CD4-positive, alpha-beta T cell treated with Interleukin-12 subunit alpha and Interleukin-12 subunit beta, for 1 hour (primary cell): ENCODE results near the gene LDAH.

Experiments
- DNase-seq: peaks from one replicate; pipeline ENCODE4 v3.0.0-alpha.2; 2020

Gene LDAH

GRCh38 chr2:20650877-20651730, 171.8 kb downstream of the LDAH start, which contains the start of gene HS1BP3:
Gene HS1BP3, minus strand, starts transcription at chr2:20651098. Its CDS starts 35 bp downstream, at chr2:20651063.
- DNase-seq, result peak; percentile 93

GRCh38 chr2:20650393-20650876, 172.5 kb downstream of the LDAH start:
- DNase-seq, result peak; percentile 46

- no peak for DNase-seq
Observed at GRCh38 chr2:20649976-20650375, 172.9 kb downstream of the LDAH start.

GRCh38 chr2:20649576-20649975, 173.3 kb downstream of the LDAH start:
- DNase-seq, result no peak

- no peak for DNase-seq
Observed at GRCh38 chr2:20648831-20649230, 174.1 kb downstream of the LDAH start.

- DNase-seq, result no peak
Observed at GRCh38 chr2:20648206-20648605, 174.7 kb downstream of the LDAH start.

- no peak for DNase-seq
Observed at GRCh38 chr2:20647738-20648137, 175.2 kb downstream of the LDAH start.

GRCh38 chr2:20647211-20647610, 175.7 kb downstream of the LDAH start:
- no peak for DNase-seq

- DNase-seq, result no peak
Observed at GRCh38 chr2:20646446-20646845, 176.5 kb downstream of the LDAH start.

GRCh38 chr2:20645761-20646160, 177.1 kb downstream of the LDAH start:
- DNase-seq, result no peak

GRCh38 chr2:20645301-20645701, 177.6 kb downstream of the LDAH start:
- no peak for DNase-seq

GRCh38 chr2:20643826-20644225, 179.1 kb downstream of the LDAH start:
- DNase-seq, result no peak

GRCh38 chr2:20643060-20643459, 179.8 kb downstream of the LDAH start:
- DNase-seq, result no peak

GRCh38 chr2:20642055-20642971, 180.6 kb downstream of the LDAH start:
- peak; percentile 76 for DNase-seq

- no peak for DNase-seq
Observed at GRCh38 chr2:20641123-20641985, 181.5 kb downstream of the LDAH start.

GRCh38 chr2:20640411-20641122, 182.3 kb downstream of the LDAH start:
- no peak for DNase-seq

GRCh38 chr2:20638646-20639430, 184.1 kb downstream of the LDAH start:
- DNase-seq, result no peak

- DNase-seq, result no peak
Observed at GRCh38 chr2:20638014-20638413, 184.9 kb downstream of the LDAH start.

- DNase-seq, result no peak
Observed at GRCh38 chr2:20637147-20637546, 185.8 kb downstream of the LDAH start.

GRCh38 chr2:20635675-20636584, 187.0 kb downstream of the LDAH start:
- peak; percentile 21 for DNase-seq
